Measurements from ENCODE around the gene ZNF841.

DNA sequence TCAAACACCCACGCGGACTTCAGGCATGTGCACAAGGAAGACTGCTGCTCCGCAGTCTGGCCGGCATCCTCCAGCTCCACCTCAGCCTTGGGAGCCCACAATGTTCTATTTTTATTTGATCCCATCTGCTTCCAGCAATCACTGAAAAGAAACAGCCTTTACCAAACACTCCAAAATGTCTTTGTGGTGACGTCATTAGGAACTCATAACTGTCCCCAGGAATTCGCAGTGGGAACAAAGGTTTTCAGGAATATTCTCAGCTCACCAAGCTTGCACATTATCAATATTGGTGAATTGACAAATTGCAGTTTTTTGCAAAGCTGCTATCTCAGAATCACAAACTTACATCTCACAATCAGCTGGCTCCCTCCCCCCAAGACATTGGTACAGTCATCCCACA lies 15.2 kb upstream of the ZNF841 start:
- TF ChIP-seq, protein P1, sequence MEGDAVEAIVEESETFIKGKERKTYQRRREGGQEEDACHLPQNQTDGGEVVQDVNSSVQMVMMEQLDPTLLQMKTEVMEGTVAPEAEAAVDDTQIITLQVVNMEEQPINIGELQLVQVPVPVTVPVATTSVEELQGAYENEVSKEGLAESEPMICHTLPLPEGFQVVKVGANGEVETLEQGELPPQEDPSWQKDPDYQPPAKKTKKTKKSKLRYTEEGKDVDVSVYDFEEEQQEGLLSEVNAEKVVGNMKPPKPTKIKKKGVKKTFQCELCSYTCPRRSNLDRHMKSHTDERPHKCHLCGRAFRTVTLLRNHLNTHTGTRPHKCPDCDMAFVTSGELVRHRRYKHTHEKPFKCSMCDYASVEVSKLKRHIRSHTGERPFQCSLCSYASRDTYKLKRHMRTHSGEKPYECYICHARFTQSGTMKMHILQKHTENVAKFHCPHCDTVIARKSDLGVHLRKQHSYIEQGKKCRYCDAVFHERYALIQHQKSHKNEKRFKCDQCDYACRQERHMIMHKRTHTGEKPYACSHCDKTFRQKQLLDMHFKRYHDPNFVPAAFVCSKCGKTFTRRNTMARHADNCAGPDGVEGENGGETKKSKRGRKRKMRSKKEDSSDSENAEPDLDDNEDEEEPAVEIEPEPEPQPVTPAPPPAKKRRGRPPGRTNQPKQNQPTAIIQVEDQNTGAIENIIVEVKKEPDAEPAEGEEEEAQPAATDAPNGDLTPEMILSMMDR (IDR thresholded peaks at IDR 0.05), result no peak
- TF ChIP-seq POLR2A (IDR thresholded peaks at IDR 0.05), result no peak

Measured in heart left ventricle (tissue), 13 donors.